ENCODE data around the gene C4orf46.

The C4orf46 gene

DNA sequence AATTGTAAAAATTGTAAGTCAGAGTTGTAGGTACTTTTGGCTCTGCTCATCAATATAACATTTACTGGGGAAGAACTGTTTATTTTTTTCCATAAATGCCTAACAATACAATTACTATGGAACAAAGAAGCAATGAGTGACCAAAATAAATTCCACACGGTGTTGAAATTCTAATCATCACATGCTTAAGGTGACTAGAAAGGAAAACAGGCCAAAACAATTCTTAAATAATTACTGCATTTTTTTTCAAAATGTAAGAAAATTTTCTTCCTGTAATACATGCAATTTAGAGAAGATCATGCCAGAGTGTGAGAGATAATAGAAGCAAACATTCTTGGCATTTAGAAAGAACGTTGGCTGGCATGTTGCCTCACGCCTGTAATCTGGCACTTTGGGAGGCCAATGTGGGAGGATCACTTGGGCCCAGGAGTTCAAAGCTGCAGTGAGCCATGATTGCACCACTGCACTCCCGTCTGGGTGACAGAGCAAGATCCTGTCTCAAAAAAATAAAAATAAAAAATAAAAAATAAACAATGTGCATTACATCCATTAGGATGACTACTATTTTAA lies 22.5 kb downstream of the C4orf46 start:
- DNase-seq: no peak

DNA sequence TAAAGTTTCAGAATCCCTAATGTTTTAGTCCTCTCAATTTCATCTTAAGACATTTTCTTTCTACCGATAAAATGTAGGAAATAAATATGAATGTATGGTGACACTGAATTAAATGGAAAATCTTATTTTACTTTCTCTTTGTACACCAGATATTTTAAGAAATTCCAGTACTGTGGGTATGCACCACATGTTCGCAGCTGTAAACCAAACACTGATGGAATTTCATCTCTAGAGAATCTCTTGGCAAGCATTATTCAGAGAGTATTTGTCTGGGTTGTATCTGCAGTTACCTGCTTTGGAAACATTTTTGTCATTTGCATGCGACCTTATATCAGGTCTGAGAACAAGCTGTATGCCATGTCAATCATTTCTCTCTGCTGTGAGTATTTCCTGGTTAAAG lies 26.9 kb downstream of the C4orf46 start:
- no peak for DNase-seq

DNA sequence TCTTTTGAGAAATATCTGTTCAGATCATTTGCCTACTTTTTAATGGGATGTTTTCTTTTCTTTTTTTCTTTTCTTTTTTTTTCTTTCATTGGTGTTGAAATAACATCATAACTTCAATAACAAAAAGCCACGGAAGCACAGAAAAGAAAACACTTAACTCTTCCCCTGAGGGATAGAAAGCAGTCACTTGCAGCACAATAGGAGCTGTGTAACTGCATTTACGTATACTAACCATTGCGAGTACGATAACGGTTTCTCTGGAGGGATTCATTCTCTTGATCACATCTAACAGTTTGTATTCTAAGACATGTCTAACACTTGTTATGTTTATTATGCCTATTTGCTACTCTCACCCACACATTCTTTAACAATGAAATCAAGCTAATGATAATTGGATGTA lies 27.3 kb downstream of the C4orf46 start:
- DNase-seq: no peak

DNA sequence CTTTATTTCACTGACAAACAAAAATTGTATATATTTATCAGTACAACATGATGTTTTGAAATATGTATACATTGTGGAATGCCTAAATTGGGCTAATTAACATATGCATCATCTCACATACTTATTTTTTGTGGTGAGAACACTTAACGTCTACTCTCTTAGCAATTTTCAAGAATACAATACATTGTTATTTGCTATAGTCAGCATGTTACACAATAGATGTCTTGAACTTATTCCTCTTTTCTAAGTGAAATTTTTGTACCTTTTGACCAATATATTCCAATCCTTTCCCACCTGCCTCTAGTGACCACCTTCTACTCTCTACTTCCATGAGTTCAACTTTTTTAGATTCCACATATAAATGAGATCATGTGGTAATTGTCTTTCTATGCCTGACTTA lies 35.1 kb downstream of the C4orf46 start:
- no peak for DNase-seq

DNA sequence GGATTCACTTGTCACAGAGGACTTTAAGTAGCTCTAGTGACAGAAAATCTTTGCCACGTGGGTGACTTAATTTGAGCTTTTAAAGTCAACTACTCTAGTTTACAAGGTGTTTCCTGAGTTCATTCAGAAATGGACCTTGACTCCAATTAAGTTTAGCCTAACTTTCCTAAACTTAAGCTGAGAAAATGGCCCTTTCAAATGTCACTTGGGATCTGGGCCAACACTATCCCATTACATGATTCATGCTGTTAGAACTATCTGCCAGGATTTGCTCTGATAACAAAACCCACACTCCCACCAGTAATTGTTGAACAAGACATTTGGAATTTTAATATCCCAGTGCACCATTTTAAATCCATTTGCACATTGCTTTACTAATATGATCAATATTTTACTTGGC lies 40.8 kb downstream of the C4orf46 start:
- no peak for DNase-seq

DNA sequence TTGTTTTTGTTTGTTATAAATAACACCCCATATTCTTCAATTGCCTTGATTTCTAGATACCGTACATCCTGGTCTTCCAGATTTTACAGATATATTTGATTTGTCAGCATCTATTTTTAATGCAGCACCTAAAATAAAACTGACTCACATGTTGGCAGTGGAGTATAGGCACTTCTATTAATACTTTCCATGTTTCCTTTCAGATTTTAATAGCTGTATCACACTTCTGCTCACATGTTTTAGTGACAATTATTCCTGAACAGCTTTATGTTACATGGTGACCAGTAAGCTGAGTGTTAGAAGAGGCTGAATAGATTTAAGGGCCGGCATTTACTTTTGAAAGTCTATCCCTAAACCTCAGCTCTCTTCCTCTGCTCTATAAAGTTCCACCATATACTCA lies 46.1 kb downstream of the C4orf46 start:
- no peak for DNase-seq

DNA sequence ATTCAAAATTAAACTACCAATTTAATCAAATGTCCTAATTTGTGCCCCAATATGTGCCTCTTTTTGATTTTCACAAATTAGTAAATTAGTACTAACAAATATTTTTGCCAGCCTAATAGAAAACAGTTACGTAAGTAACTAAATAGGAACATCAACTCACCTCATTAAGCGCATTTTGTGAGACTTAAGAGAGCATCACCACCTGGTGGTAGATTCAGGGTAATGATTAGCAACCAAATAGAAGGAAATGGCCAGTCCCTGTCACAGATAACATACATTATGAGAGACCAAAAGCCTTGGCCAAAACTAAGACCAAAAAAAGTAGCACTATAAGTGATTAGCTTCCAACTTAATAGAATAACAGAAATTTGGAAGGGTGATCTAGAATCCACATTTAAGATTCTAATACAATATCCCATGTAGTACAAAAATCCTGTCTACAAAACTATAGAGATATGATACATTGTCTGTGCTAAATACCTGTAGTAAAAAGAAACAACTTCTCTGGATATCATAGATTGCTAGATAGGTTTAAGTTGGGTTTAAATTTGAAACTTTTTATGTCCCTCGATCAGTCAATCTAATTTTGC lies 46.7 kb downstream of the C4orf46 start:
- DNase-seq: peak; percentile 60

DNA sequence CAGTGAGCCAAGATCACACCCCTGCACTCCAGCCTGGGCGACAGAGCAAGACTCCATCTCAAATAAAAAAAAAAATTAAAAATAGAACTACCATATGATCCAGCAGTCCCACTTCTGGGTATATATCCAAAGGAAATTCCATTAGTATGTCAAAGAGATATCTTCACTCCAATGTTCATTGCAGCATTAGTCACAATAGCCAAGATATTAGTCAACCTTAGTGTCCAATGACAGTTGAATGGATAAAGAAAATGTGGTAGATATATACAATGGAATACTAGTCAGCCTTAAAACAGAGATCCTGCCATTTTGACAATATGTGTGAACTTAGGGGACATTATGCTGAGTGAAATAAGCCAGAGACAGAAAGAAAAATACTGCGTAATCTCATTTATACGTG lies 49.4 kb downstream of the C4orf46 start:
- no peak for DNase-seq

DNA sequence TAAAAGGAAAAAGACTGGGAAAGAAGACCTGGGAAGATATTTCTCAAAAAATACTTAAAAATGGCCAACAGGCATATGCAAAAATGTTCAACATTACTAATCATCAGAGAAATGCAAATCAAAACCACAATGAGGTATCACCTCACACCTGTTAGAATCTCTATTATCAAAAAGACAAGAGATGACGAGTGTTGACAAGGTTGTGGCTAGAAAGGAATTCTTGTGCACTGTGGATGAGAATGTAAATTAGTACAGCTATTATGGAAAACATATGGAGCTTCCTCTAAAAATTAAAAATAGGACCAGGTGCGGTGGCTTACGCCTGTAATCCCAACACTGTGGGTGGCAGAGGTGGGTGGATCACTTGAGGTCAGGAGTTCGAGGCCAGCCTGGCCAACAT lies 50.0 kb downstream of the C4orf46 start:
- DNase-seq: no peak

DNA sequence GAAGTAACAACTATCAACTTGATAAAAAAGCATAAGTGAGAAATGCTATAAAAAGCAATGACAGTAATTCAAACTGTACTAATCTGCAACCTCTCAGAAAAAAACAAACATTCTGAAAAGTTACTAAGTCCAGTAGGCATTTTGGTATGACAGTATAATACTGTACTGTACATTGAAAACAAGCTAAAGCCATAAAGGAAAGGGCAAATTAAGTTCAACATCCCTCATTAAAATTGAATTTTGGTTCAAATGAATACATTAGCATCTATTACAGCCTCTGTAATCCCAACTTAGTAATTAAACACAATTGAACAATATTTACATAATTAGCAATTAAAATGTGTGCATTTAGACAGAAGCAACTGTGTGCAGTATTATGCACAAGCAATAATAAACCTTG lies 53.7 kb downstream of the C4orf46 start:
- DNase-seq: no peak
